Measurements from ENCODE around the gene MSANTD2. TPM values are rescaled to one million over a fixed set of nuclear protein-coding genes. Genes with fewer than 3 reads are reported as not detected.

Gene MSANTD2
- total and polyA plus RNA-seq, 4 experiments from 2014 or later: 2.4 to 26.3 (median 15.9) TPM

DNA sequence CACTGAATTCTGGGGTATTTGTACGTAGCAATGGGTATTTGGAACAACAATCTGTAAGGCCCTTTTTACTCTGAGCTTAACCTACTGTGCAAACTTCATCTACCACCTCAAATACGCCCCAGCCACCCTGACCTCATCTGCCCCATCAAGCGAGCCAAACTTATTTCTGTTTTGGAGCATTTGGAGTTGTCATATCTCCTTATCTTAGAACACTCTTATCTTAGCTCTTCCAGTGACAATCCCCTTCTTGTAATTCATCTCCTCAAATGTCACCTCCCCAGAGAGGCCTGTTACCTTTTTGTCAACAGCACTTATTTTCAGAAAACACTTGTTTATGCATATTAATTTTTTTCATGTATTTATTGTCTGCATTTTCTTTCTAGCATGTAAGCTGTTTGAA, 4.7 kb upstream of the MSANTD2 start:
- H3K4me3 Mint-ChIP-seq: no peak overlapping the region
- intact Hi-C loops (cut with micrococcal nuclease): no loop called here
- H3K27ac ChIP-seq (ENCODE audit: low read depth, low read length): no peak overlapping the region
- H3K36me3 Mint-ChIP-seq: peaks cover 5 to 28% of the 10 kb centered on the region in 2 donors
- H3K27ac Mint-ChIP-seq: no peak overlapping the region
- no peaks in the 10 kb centered on the region for H3K9me3 Mint-ChIP-seq
- H3K27me3 Mint-ChIP-seq: peaks cover 0 to 2% of the 10 kb centered on the region in 2 donors
- CTCF ChIA-PET (ENCODE audit: partially characterized antibody): interaction anchor here (1.0 to 5.5 kb wide), 5 partner anchors 9 to 136 kb away, joined by 3 to 22 read pairs (median 5); no protein-coding TSS in a partner anchor
- peaks cover 9% of the 10 kb centered on the region for H3K4me1 ChIP-seq (ENCODE audit: insufficient read depth, low read length)
- no peaks in the 10 kb centered on the region for H3K9me3 ChIP-seq (ENCODE audit: control insufficient read depth in 1 of 2, low read length in 2 of 2)
- H3K27me3 ChIP-seq (ENCODE audit: insufficient read depth, low read length): no peaks in the 10 kb centered on the region
- POLR2A ChIA-PET (ENCODE audit: partially characterized antibody): no interaction called here
- no peak overlapping the region for H3K4me3 ChIP-seq (ENCODE audit: low read length in 2 of 2)
- no peaks in the 10 kb centered on the region for H3K36me3 ChIP-seq (ENCODE audit: insufficient read depth, low read length)
- DNase-seq: no peak
- peaks cover 6 to 16% (median 10%) of the 10 kb centered on the region in 4 donors for H3K4me1 Mint-ChIP-seq

DNA sequence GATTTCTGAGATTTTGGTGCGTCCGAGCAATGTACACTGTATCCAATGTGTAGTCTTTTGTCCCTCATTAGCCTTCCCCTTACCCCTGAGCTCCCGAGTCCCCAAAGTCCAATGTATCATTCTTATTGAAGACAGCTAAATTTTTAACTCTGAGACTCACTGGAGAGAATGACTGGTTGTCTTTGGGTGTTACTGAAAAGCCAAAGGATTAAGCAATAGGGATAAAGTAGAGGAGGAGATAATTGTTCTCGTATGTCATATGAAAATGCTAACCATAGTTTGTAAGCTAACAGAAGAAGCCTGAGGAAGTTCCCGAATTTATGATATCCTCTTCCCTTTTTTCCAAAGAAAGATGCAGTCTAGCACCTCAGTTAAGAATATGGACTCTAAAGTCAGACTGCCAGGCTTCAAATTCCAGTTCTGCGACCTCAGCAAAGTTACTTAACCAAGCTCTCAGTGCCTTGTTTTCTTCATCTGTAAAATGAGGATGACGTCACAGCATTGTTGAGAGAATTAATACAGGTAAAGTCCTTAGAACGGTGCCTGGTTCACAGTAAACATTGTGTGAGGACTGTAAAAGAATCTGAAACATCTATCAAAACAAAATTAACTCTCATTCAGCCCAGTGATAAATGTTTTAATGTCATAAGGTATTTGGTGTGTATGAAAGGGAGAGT, 1.6 kb upstream of the MSANTD2 start:
- peak overlapping the region; percentile 39 to 89 (median 62) for H3K4me3 Mint-ChIP-seq
- H3K9me3 ChIP-seq (ENCODE audit: control insufficient read depth in 1 of 2, low read length in 2 of 2): no peaks in the 10 kb centered on the region
- ChIA-PET CTCF (ENCODE audit: partially characterized antibody) (interaction anchor here (1.2 to 12.2 kb wide), 10 partner anchors 9 to 157 kb away, joined by 3 to 98 read pairs (median 4); no protein-coding TSS in a partner anchor), POLR2A (ENCODE audit: partially characterized antibody) (interaction anchor here (1.1 to 4.4 kb wide), 8 partner anchors 31 to 309 kb away, joined by 4 to 45 read pairs (median 12); partner anchors contain the start of genes SIAE, SPA17 and TMEM218)
- peaks cover 0 to 2% of the 10 kb centered on the region in 2 donors for H3K27me3 Mint-ChIP-seq
- peaks cover 28% of the 10 kb centered on the region for H3K4me1 ChIP-seq (ENCODE audit: insufficient read depth, low read length)
- H3K36me3 Mint-ChIP-seq: peaks cover 12 to 14% of the 10 kb centered on the region in 2 donors
- intact Hi-C loops (cut with micrococcal nuclease): loop anchor here (2.0 kb wide), 2 partner anchors 35 to 55 kb away; no protein-coding TSS in a partner anchor
- H3K4me3 ChIP-seq (ENCODE audit: low read length in 2 of 2): no peak overlapping the region
- peak overlapping the region; percentile 19 to 95 (median 72) for H3K27ac Mint-ChIP-seq
- peaks cover 17 to 36% (median 26%) of the 10 kb centered on the region in 4 donors for H3K4me1 Mint-ChIP-seq
- H3K27ac ChIP-seq (ENCODE audit: low read depth, low read length): no peak overlapping the region
- H3K27me3 ChIP-seq (ENCODE audit: insufficient read depth, low read length): no peaks in the 10 kb centered on the region
- no peaks in the 10 kb centered on the region for H3K36me3 ChIP-seq (ENCODE audit: insufficient read depth, low read length)
- no peaks in the 10 kb centered on the region for H3K9me3 Mint-ChIP-seq
- DNase-seq: no peak

DNA sequence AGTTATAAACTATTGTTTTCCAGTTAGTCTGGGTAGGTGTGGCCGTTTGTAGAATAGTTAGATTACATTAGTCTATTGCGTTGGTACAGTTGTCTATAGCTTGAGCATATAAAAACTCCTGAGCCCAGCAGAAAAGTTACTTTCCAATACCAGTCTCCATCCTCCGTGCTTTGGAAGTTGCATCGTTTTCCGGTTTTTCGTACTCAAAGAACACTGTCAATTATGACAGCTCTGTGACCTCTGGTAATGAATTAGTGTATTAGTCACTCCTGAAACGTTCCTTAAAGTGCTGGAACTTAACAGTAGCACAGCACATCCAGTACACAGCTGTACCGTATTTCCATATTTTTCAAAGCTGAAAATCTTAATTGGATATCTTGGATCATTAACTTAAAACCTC, 808 bp upstream of the MSANTD2 start:
- Histone ChIP-seq H3K27me3 (ENCODE audit: insufficient read depth, low read length) (no peaks in the 10 kb centered on the region), H3K27ac (ENCODE audit: low read depth, low read length) (peak overlapping the region; percentile 78), H3K4me1 (ENCODE audit: insufficient read depth, low read length) (peaks cover 28% of the 10 kb centered on the region), H3K36me3 (ENCODE audit: insufficient read depth, low read length) (no peaks in the 10 kb centered on the region), H3K9me3 (ENCODE audit: control insufficient read depth in 1 of 2, low read length in 2 of 2) (no peaks in the 10 kb centered on the region), H3K4me3 (ENCODE audit: low read length in 2 of 2) (peak overlapping the region; percentile 66 to 93)
- Mint-ChIP-seq H3K4me3 (peak overlapping the region; percentile 83 to 89 (median 86)), H3K9me3 (no peaks in the 10 kb centered on the region), H3K27me3 (peaks cover 0 to 2% of the 10 kb centered on the region in 2 donors), H3K36me3 (peaks cover 12 to 14% of the 10 kb centered on the region in 2 donors), H3K27ac (peak overlapping the region; percentile 74 to 95 (median 93)), H3K4me1 (peaks cover 17 to 40% (median 26%) of the 10 kb centered on the region in 4 donors)
- DNase-seq: no peak
- ChIA-PET POLR2A (ENCODE audit: partially characterized antibody) (interaction anchor here (1.1 to 4.4 kb wide), 11 partner anchors 13 to 310 kb away, joined by 3 to 45 read pairs (median 9); partner anchors contain the start of genes SIAE, SPA17, TBRG1 and TMEM218), CTCF (ENCODE audit: partially characterized antibody) (interaction anchor here (0.7 to 12.2 kb wide), 13 partner anchors 8 to 157 kb away, joined by 3 to 98 read pairs (median 3); partner anchors contain the start of genes SIAE and SPA17)
- intact Hi-C loops (cut with micrococcal nuclease): loop anchor here (2.0 kb wide), 2 partner anchors 36 to 54 kb away; no protein-coding TSS in a partner anchor

DNA sequence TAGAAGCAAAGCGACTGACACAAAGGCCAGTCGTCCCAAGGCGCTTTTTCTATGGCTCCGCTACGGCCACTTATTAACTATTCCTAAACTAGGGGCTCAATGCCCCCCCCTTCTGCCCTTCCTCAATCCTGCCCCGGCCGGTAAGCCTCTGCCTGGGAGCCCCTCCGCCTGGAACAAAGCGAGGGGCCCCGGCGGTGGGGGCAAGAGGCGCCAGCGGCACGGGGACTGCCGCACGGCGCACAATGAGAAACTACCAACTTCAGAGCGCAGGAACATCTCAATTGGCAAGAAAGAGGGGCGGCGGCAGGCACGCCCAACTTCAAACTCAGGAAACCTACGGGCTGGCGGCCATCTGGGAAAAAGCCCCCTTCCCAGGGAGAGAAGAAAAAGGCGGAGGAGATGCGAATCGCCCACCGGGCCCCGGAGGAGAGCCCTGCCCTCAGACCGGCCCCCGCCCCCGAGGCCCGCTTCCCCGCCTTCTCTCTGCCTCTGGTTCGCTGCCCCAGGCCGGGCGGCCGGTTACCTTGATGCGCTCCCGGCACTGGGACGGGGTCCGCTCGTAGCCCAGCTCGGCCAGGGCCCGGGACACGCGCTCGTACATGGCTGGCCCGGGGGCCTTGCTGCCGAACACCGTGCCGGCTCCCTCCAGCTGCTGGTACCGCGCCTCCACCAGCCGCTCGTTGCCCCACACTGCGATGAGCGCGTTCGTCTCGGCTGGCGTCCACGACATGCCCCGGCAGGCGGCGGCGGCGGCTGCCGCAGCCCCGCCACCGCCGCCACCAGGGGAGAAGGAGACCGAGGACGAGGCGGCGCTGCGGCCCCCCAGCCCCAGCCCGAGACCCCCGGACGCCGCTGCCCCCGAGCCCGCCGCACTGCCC, 619 bp downstream of the MSANTD2 start:
- no peaks in the 10 kb centered on the region for H3K9me3 Mint-ChIP-seq
- no peaks in the 10 kb centered on the region for H3K27me3 Mint-ChIP-seq

DNA sequence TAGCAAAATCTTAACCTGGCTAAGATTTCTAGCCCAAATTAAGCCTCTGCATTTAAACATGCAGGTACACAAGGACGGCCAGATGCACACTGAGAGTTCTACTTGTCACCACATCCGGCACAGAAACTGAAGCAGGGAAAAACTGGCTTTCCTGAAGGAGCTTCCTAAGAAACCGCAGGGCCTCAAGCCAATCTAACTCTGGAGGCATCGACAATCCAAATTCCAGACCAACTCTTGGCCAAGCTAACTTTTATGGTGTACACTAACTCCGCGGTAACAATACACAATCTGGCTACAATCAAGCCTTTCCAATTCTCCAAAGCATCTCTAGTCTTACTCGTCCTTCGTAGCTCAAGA, 1.2 kb downstream of the MSANTD2 start:
- intact Hi-C loops (cut with micrococcal nuclease): loop anchor here (5.0 kb wide), 1 partner anchor 153 kb away; the partner anchor contains the start of gene CCDC15
- Histone ChIP-seq H3K9me3 (ENCODE audit: control insufficient read depth in 1 of 2, low read length in 2 of 2) (no peaks in the 10 kb centered on the region), H3K4me3 (ENCODE audit: low read length in 2 of 2) (peak overlapping the region; percentile 2 to 66), H3K4me1 (ENCODE audit: insufficient read depth, low read length) (peaks cover 28% of the 10 kb centered on the region), H3K36me3 (ENCODE audit: insufficient read depth, low read length) (no peaks in the 10 kb centered on the region), H3K27ac (ENCODE audit: low read depth, low read length) (peak overlapping the region; percentile 78), H3K27me3 (ENCODE audit: insufficient read depth, low read length) (no peaks in the 10 kb centered on the region)
- H3K36me3 Mint-ChIP-seq: peaks cover 0 to 12% of the 10 kb centered on the region in 2 donors
- H3K9me3 Mint-ChIP-seq: no peaks in the 10 kb centered on the region
- POLR2A ChIA-PET (ENCODE audit: partially characterized antibody): interaction anchor here (0.6 to 4.4 kb wide), 8 partner anchors 35 to 176 kb away, joined by 3 to 45 read pairs (median 5); partner anchors contain the start of genes SIAE and SPA17
- H3K4me1 Mint-ChIP-seq: peaks cover 18 to 40% (median 28%) of the 10 kb centered on the region in 4 donors
- CTCF ChIA-PET (ENCODE audit: partially characterized antibody): interaction anchor here (0.7 to 12.2 kb wide), 13 partner anchors 10 to 342 kb away, joined by 3 to 98 read pairs (median 5); partner anchors contain the start of gene NRGN
- no peaks in the 10 kb centered on the region for H3K27me3 Mint-ChIP-seq
- H3K27ac Mint-ChIP-seq: peak overlapping the region; percentile 90 to 98 (median 97)
- peak overlapping the region; percentile 93 to 98 (median 96) for H3K4me3 Mint-ChIP-seq
- peak in 1 of 5 donors; percentile 7 for DNase-seq

More for the DNA sequence above, 619 bp downstream of the MSANTD2 start:
- POLR2A ChIA-PET (ENCODE audit: partially characterized antibody): interaction anchor here (0.6 to 4.4 kb wide), 20 partner anchors 13 to 312 kb away, joined by 3 to 45 read pairs (median 4); partner anchors contain the start of genes SIAE, SPA17, TBRG1 and TMEM218
- Histone ChIP-seq H3K4me3 (ENCODE audit: low read length in 2 of 2) (peak overlapping the region; percentile 17 to 66), H3K27ac (ENCODE audit: low read depth, low read length) (peak overlapping the region; percentile 78), H3K27me3 (ENCODE audit: insufficient read depth, low read length) (no peaks in the 10 kb centered on the region), H3K9me3 (ENCODE audit: control insufficient read depth in 1 of 2, low read length in 2 of 2) (no peaks in the 10 kb centered on the region), H3K4me1 (ENCODE audit: insufficient read depth, low read length) (peaks cover 28% of the 10 kb centered on the region), H3K36me3 (ENCODE audit: insufficient read depth, low read length) (no peaks in the 10 kb centered on the region)
- Mint-ChIP-seq H3K27ac (peak overlapping the region; percentile 90 to 98 (median 97)), H3K4me3 (peak overlapping the region; percentile 93 to 98 (median 96)), H3K4me1 (peaks cover 18 to 40% (median 26%) of the 10 kb centered on the region in 4 donors), H3K36me3 (peaks cover 4 to 12% of the 10 kb centered on the region in 2 donors)
- CTCF ChIA-PET (ENCODE audit: partially characterized antibody): interaction anchor here (0.7 to 12.2 kb wide), 12 partner anchors 20 to 341 kb away, joined by 3 to 98 read pairs (median 6); partner anchors contain the start of genes NRGN, SIAE and SPA17
- DNase-seq: peak; percentile 43 to 67 (median 51)
- intact Hi-C loops (cut with micrococcal nuclease): loop anchor here (1.0 to 5.0 kb wide), 6 partner anchors 36 to 153 kb away; partner anchors contain the start of genes CCDC15, SIAE and SPA17

DNA sequence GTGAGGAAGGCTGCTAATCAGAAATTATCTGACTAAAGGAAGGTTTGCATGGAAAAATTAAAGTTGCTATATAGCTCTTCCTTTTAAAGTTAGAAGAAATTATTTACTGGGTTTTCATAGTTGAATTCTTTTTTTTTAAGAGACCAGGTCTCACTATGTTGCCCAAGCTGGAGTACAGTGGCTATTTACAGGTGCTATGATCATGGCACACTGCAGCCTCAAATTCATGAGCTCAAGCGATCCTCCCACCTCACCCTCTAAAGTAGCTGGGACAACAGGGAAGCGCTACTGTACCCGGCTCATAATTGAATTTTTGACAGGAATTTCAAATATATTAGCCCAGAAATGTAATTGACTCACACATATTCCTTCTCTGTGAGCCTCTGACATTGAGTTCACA, 3.9 kb downstream of the MSANTD2 start:
- CTCF ChIA-PET (ENCODE audit: partially characterized antibody): interaction anchor here (0.6 to 12.2 kb wide), 6 partner anchors 9 to 184 kb away, joined by 3 to 98 read pairs (median 4); no protein-coding TSS in a partner anchor
- Mint-ChIP-seq H3K27ac (no peak overlapping the region), H3K4me1 (peaks cover 23 to 49% (median 35%) of the 10 kb centered on the region in 4 donors), H3K36me3 (peaks cover 0 to 12% of the 10 kb centered on the region in 2 donors), H3K9me3 (no peaks in the 10 kb centered on the region), H3K27me3 (no peaks in the 10 kb centered on the region), H3K4me3 (no peak overlapping the region)
- DNase-seq: no peak
- POLR2A ChIA-PET (ENCODE audit: partially characterized antibody): no interaction called here
- no peaks in the 10 kb centered on the region for H3K27me3 ChIP-seq (ENCODE audit: insufficient read depth, low read length)
- no peak overlapping the region for H3K4me3 ChIP-seq (ENCODE audit: low read length in 2 of 2)
- H3K27ac ChIP-seq (ENCODE audit: low read depth, low read length): no peak overlapping the region
- intact Hi-C loops (cut with micrococcal nuclease): loop anchor here (5.0 kb wide), 1 partner anchor 156 kb away; the partner anchor contains the start of gene CCDC15
- peaks cover 25% of the 10 kb centered on the region for H3K4me1 ChIP-seq (ENCODE audit: insufficient read depth, low read length)
- H3K9me3 ChIP-seq (ENCODE audit: control insufficient read depth in 1 of 2, low read length in 2 of 2): no peaks in the 10 kb centered on the region
- no peaks in the 10 kb centered on the region for H3K36me3 ChIP-seq (ENCODE audit: insufficient read depth, low read length)
